Smooth muscle cell (in vitro differentiated cells): ENCODE results near the gene PARD3B. TPM values are rescaled to one million over a fixed set of nuclear protein-coding genes. Genes with fewer than 3 reads are reported as not detected.

Experiments used
- DNase-seq: peaks from one replicate; lab custom pipeline; 2025; ENCODE audit not compliant: unreplicated experiment; lab: John Stamatoyannopoulos, UW
- H2AFZ ChIP-seq: fragments of 200-600 bp; sonication (generic); 2 replicates; pipeline ENCODE4 v1.6.0; 2016; ENCODE audit warnings: antibody characterized with exemption, low read depth, mild to moderate bottlenecking
- H3F3A ChIP-seq: fragments of 200-600 bp; sonication (generic); 2 replicates; pipeline ENCODE4 v1.6.0; 2017; ENCODE audit warnings: antibody characterized with exemption, low read depth
- H3K27ac ChIP-seq: fragments of 200-600 bp; sonication (generic); 2 replicates; pipeline ENCODE4 v1.5.1; 2016; ENCODE audit warnings: low read depth, mild to moderate bottlenecking
- H3K27me3 ChIP-seq: fragments of 200-600 bp; sonication (generic); 2 replicates; pipeline ENCODE4 v1.6.1; 2016; ENCODE audit warnings: low read depth, mild to moderate bottlenecking
- H3K36me3 ChIP-seq: fragments of 200-600 bp; sonication (generic); 2 replicates; pipeline ENCODE4 v1.5.1; 2016; ENCODE audit warnings: low read depth
- H3K4me1 ChIP-seq: fragments of 200-600 bp; sonication (generic); 2 replicates; pipeline ENCODE4 v1.5.1; 2016; ENCODE audit warnings: low read depth
- H3K4me2 ChIP-seq: fragments of 200-600 bp; sonication (generic); 2 replicates; pipeline ENCODE4 v1.6.0; 2016; ENCODE audit warnings: mild to moderate bottlenecking
- H3K4me3 ChIP-seq: fragments of 200-600 bp; sonication (generic); 2 replicates; pipeline ENCODE4 v1.5.1; 2016; ENCODE audit warnings: mild to moderate bottlenecking
- H3K79me2 ChIP-seq: fragments of 200-600 bp; sonication (generic); 2 replicates; pipeline ENCODE4 v1.6.0; 2016; ENCODE audit warnings: low read depth, mild to moderate bottlenecking
- H3K9ac ChIP-seq: fragments of 200-600 bp; sonication (generic); 2 replicates; pipeline ENCODE4 v1.6.0; 2016; ENCODE audit warnings: low read depth
- H3K9me3 ChIP-seq: fragments of 200-600 bp; sonication (generic); replicated peaks from 2 replicates; pipeline ENCODE4 v1.5.1; 2016; ENCODE audit warnings: low read depth
- H4K20me1 ChIP-seq: fragments of 200-600 bp; sonication (generic); 2 replicates; pipeline ENCODE4 v1.6.0; 2016; ENCODE audit warnings: low read depth
- CTCF ChIP-seq: fragments of 200-600 bp; sonication (generic); IDR thresholded peaks from 2 replicates; pipeline ENCODE4 v1.5.1; 2017; ENCODE audit warnings: borderline replicate concordance, mild to moderate bottlenecking, antibody characterized with exemption; ENCODE audit not compliant: insufficient read depth, poor library complexity, severe bottlenecking
- WGBS: methylation state at CpG from one replicate; pipeline ENCODE4 v1.1.7; 2016; ENCODE audit warnings: low lambda C conversion rate; 5-methylcytosine and 5-hydroxymethylcytosine counted together
- polyA plus RNA-seq: library from polyadenylated mRNA; unstranded; fragments of >200 nt; fragmentation: Nextera tagmentation; extraction: Ambion mirVana; gene quantifications from 2 replicates; pipeline ENCODE4 v1.2.1, GENCODE V29; 2016
- total RNA-seq: library from RNA; depleted of rRNA; stranded (reverse); fragments of >200 nt; gene quantifications from 2 replicates; pipeline ENCODE4 v1.2.3, GENCODE V29; 2014

PARD3B gene
- total and polyA plus RNA-seq, 2 experiments from 2014 or later: 3.3 to 12.2 TPM

- H3K36me3 ChIP-seq: no peaks in the 10 kb centered on the region
- H3K9ac ChIP-seq: no peak overlapping the region
- no peaks in the 10 kb centered on the region for H3K9me3 ChIP-seq
- H3F3A ChIP-seq: no peaks in the 10 kb centered on the region
- no peak overlapping the region for H3K27ac ChIP-seq
- no peaks in the 10 kb centered on the region for H4K20me1 ChIP-seq
- WGBS: 91% methylated on average over 3 of the region's 3 CpGs
- no peak overlapping the region for H3K4me2 ChIP-seq
- H3K27me3 ChIP-seq: no peaks in the 10 kb centered on the region
- H3K4me3 ChIP-seq: no peak overlapping the region
- no peak for DNase-seq
- TF ChIP-seq CTCF: no peak
- no peak overlapping the region for H2AFZ ChIP-seq
- no peaks in the 10 kb centered on the region for H3K79me2 ChIP-seq
- H3K4me1 ChIP-seq: no peaks in the 10 kb centered on the region
These were observed 635.5 kb downstream of the PARD3B start for GRCh38 chr2:205180730-205181129.

GRCh38 chr2:205187731-205188130 is 642.5 kb downstream of the PARD3B start:
- no peaks in the 10 kb centered on the region for H3K9me3 ChIP-seq
- no peak overlapping the region for H3K4me3 ChIP-seq
- no peak for DNase-seq
- H3K4me1 ChIP-seq: no peaks in the 10 kb centered on the region
- TF ChIP-seq CTCF: no peak
- H2AFZ ChIP-seq: no peak overlapping the region
- H3K9ac ChIP-seq: no peak overlapping the region
- 66% methylated on average over 6 of the region's 6 CpGs for WGBS
- H3K79me2 ChIP-seq: no peaks in the 10 kb centered on the region
- H3K27ac ChIP-seq: no peak overlapping the region
- H3K4me2 ChIP-seq: no peak overlapping the region
- H4K20me1 ChIP-seq: no peaks in the 10 kb centered on the region
- no peaks in the 10 kb centered on the region for H3F3A ChIP-seq
- H3K27me3 ChIP-seq: no peaks in the 10 kb centered on the region
- H3K36me3 ChIP-seq: no peaks in the 10 kb centered on the region

GRCh38 chr2:205188239-205189138 is 643.2 kb downstream of the PARD3B start:
- Histone ChIP-seq H3F3A (no peaks in the 10 kb centered on the region), H3K36me3 (no peaks in the 10 kb centered on the region), H3K79me2 (no peaks in the 10 kb centered on the region), H4K20me1 (no peaks in the 10 kb centered on the region), H3K27ac (no peak overlapping the region), H3K9me3 (no peaks in the 10 kb centered on the region), H3K4me3 (no peak overlapping the region), H2AFZ (no peak overlapping the region), H3K27me3 (no peaks in the 10 kb centered on the region), H3K4me1 (no peaks in the 10 kb centered on the region), H3K4me2 (no peak overlapping the region), H3K9ac (no peak overlapping the region)
- no peak for TF ChIP-seq CTCF
- 91% methylated on average over 9 of the region's 9 CpGs for WGBS
- DNase-seq: no peak

- no peak for DNase-seq
- Histone ChIP-seq H3K4me2 (no peak overlapping the region), H3F3A (no peaks in the 10 kb centered on the region), H3K27me3 (no peaks in the 10 kb centered on the region), H2AFZ (no peak overlapping the region), H3K79me2 (no peaks in the 10 kb centered on the region), H3K4me3 (no peak overlapping the region), H3K27ac (no peak overlapping the region), H3K9me3 (no peaks in the 10 kb centered on the region), H3K9ac (no peak overlapping the region), H4K20me1 (no peaks in the 10 kb centered on the region), H3K36me3 (no peaks in the 10 kb centered on the region), H3K4me1 (no peaks in the 10 kb centered on the region)
- 92% methylated on average over 7 of the region's 7 CpGs for WGBS
- no peak for TF ChIP-seq CTCF
These were observed 644.0 kb downstream of the PARD3B start for GRCh38 chr2:205189301-205189700.
